ENCODE data around the gene ARHGAP4. TPM values are rescaled to one million over a fixed set of nuclear protein-coding genes. Genes with fewer than 3 reads are reported as not detected.

Gene ARHGAP4
- total and polyA plus RNA-seq, 4 donors = 34.2 to 114 (median 80.4) TPM

- no peak overlapping the region for H3K9ac ChIP-seq (ENCODE audit: insufficient read depth in 1 of 2, low read length in 2 of 2)
- ATAC-seq (ENCODE audit: insufficient read depth, low FRiP score) = no peak
- DNase-seq = no peak
- no peaks in the 10 kb centered on the region for H3K9me3 ChIP-seq (ENCODE audit: control insufficient read depth in 4 of 4, insufficient read depth in 3 of 4, low read length in 3 of 4)
- no peak overlapping the region for H3K27ac ChIP-seq (ENCODE audit: low read depth in 1 of 2, low read length in 1 of 2)
- H3K36me3 ChIP-seq (ENCODE audit: control insufficient read depth in 4 of 4, insufficient read depth in 4 of 4, low read length in 4 of 4) = peaks cover 25 to 85% (median 43%) of the 10 kb centered on the region in 4 donors
- H3K4me3 ChIP-seq = no peak overlapping the region
- TF ChIP-seq, protein P1, sequence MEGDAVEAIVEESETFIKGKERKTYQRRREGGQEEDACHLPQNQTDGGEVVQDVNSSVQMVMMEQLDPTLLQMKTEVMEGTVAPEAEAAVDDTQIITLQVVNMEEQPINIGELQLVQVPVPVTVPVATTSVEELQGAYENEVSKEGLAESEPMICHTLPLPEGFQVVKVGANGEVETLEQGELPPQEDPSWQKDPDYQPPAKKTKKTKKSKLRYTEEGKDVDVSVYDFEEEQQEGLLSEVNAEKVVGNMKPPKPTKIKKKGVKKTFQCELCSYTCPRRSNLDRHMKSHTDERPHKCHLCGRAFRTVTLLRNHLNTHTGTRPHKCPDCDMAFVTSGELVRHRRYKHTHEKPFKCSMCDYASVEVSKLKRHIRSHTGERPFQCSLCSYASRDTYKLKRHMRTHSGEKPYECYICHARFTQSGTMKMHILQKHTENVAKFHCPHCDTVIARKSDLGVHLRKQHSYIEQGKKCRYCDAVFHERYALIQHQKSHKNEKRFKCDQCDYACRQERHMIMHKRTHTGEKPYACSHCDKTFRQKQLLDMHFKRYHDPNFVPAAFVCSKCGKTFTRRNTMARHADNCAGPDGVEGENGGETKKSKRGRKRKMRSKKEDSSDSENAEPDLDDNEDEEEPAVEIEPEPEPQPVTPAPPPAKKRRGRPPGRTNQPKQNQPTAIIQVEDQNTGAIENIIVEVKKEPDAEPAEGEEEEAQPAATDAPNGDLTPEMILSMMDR (IDR thresholded peaks at IDR 0.05; ENCODE audit: control extremely low read depth, extremely low read depth) = no peak
- H3K4me1 ChIP-seq (ENCODE audit: control insufficient read depth in 5 of 5, insufficient read depth in 5 of 5, low read length in 5 of 5) = no peaks in the 10 kb centered on the region
- H3K27me3 ChIP-seq (ENCODE audit: control insufficient read depth in 3 of 3, insufficient read depth in 3 of 3, low read length in 2 of 3) = no peaks in the 10 kb centered on the region
- 80 to 93% methylated on average over 14 to 17 of the region's 17 CpGs for WGBS, 2 donors
These were observed 31.2 kb upstream of the ARHGAP4 start for GRCh38 chrX:153957224-153957623.

DNA sequence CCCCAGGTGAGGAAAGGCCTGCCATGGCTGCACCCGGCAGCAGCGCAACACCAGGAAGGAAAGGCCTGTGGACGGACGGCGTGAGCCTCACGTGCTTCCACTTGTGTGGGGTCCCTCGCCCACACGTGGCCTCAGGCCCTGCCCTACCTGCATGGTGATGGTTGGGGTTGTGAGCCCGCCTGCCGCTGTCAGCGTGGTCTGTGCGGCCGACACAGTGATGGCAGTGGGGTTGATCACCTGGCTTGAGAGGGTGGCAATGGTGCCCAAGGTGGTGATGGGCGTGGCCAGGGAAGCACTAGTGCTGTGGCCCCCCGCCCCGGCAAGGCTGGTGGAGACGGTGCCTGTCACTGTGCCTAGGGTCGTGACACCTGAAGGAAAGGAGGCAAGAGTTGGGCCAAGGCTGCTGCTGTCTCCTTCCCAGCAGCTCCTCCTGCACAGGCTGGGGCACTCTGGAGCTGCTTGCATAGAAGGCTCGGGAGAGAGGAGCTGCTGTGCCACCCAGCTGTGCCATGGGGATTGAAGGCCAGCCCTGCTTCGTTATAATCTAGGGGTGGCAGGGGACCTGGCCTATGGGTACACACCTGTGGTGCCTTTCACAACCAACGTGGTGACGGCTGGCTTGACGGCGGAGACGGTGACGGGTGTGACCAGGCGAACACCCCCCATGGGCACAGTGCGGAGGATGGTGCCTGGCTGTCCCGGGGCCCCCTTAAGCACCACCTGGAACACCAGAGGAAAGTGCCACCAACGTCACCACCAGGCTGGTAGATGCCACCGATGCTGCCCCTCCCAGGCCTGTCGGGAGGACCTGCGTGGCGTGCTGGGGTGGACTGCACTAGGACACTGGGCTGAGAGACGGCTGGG is 30.2 kb upstream of the ARHGAP4 start:
- Histone ChIP-seq H3K36me3 (ENCODE audit: control insufficient read depth in 4 of 4, insufficient read depth in 4 of 4, low read length in 4 of 4) (peaks cover 21 to 85% (median 41%) of the 10 kb centered on the region in 4 donors), H3K4me3 (no peak overlapping the region), H3K27ac (ENCODE audit: low read depth in 1 of 2, low read length in 1 of 2) (no peak overlapping the region), H3K27me3 (ENCODE audit: control insufficient read depth in 3 of 3, insufficient read depth in 3 of 3, low read length in 2 of 3) (no peaks in the 10 kb centered on the region), H3K9ac (ENCODE audit: insufficient read depth in 1 of 2, low read length in 2 of 2) (no peak overlapping the region), H3K4me1 (ENCODE audit: control insufficient read depth in 5 of 5, insufficient read depth in 5 of 5, low read length in 5 of 5) (no peaks in the 10 kb centered on the region), H3K9me3 (ENCODE audit: control insufficient read depth in 4 of 4, insufficient read depth in 3 of 4, low read length in 3 of 4) (no peaks in the 10 kb centered on the region)
- TF ChIP-seq, protein P1 (IDR thresholded peaks at IDR 0.05; ENCODE audit: control extremely low read depth, extremely low read depth) = no peak
- 76 to 93% methylated on average over 28 to 35 of the region's 35 CpGs for WGBS, 2 donors
- DNase-seq (no peak), ATAC-seq (ENCODE audit: insufficient read depth, low FRiP score) (no peak)

- 74 to 91% methylated on average over 6 to 12 of the region's 12 CpGs for WGBS, 2 donors
- Histone ChIP-seq H3K27me3 (ENCODE audit: control insufficient read depth in 3 of 3, insufficient read depth in 3 of 3, low read length in 2 of 3) (no peaks in the 10 kb centered on the region), H3K27ac (ENCODE audit: low read depth in 1 of 2, low read length in 1 of 2) (no peak overlapping the region), H3K4me3 (no peak overlapping the region), H3K36me3 (ENCODE audit: control insufficient read depth in 4 of 4, insufficient read depth in 4 of 4, low read length in 4 of 4) (peaks cover 21 to 89% (median 46%) of the 10 kb centered on the region in 4 donors), H3K9ac (ENCODE audit: insufficient read depth in 1 of 2, low read length in 2 of 2) (no peak overlapping the region), H3K4me1 (ENCODE audit: control insufficient read depth in 5 of 5, insufficient read depth in 5 of 5, low read length in 5 of 5) (no peaks in the 10 kb centered on the region), H3K9me3 (ENCODE audit: control insufficient read depth in 4 of 4, insufficient read depth in 3 of 4, low read length in 3 of 4) (no peaks in the 10 kb centered on the region)
- ATAC-seq (ENCODE audit: insufficient read depth, low FRiP score) (no peak), DNase-seq (no peak)
- TF ChIP-seq, protein P1 (IDR thresholded peaks at IDR 0.05; ENCODE audit: control extremely low read depth, extremely low read depth) = no peak
These were observed 29.2 kb upstream of the ARHGAP4 start for GRCh38 chrX:153955228-153955732.

Measured in lung (tissue), 12 donors.